SK-N-SH (cell line): ENCODE results near the gene NR0B2. TPM values are rescaled to one million over a fixed set of nuclear protein-coding genes. Genes with fewer than 3 reads are reported as not detected.

Source experiments
- CTCF ChIA-PET: fragments of 300-600, 350-600 bp; formaldehyde crosslinking; extraction: SDS; loops from one replicate; lab custom pipeline; 2021; lab: Yijun Ruan, JAX
- POLR2A ChIA-PET: fragments of 350-600 bp; sonication (Branson Sonifier 250); formaldehyde crosslinking; extraction: SDS; loops from one replicate; lab custom pipeline; 2020; ENCODE audit warnings: antibody characterized with exemption, inconsistent platforms; lab: Yijun Ruan, JAX
- DNase-seq: peaks from one replicate; pipeline ENCODE4 v3.0.0; 2012
- H2AFZ ChIP-seq: fragments of 200-600 bp; sonication (generic); 2 replicates; pipeline ENCODE4 v1.8.1; 2016; ENCODE audit warnings: antibody characterized with exemption, mild to moderate bottlenecking, low read depth
- H3F3A ChIP-seq: fragments of 200-600 bp; sonication (generic); replicated peaks from 2 replicates; pipeline ENCODE3; 2016; ENCODE audit warnings: antibody characterized with exemption, mild to moderate bottlenecking; ENCODE audit not compliant: insufficient read depth
- H3K27ac ChIP-seq, 2 experiments: fragments of 200-500 bp in 1 of 2; fragments of 200-600 bp in 1 of 2; sonication (Bioruptor generic) in 1 of 2; sonication (generic), shearing (Covaris generic) in 1 of 2; 2 replicates each; pipeline versions ENCODE4 v1.5.1 to v1.6.1; 2014 to 2016; ENCODE audit warnings: low read depth in 2 of 2, inconsistent platforms in 1 of 2, low read length in 1 of 2, mild to moderate bottlenecking in 1 of 2, mixed read lengths in 1 of 2
- H3K27me3 ChIP-seq: fragments of 200-600 bp; sonication (generic), shearing (Covaris generic); 2 replicates; pipeline ENCODE4 v1.6.1; 2016; ENCODE audit warnings: mixed run types; ENCODE audit not compliant: insufficient read depth
- H3K36me3 ChIP-seq, 2 experiments: fragments of 200-500 bp in 1 of 2; fragments of 200-600 bp in 1 of 2; sonication (Bioruptor generic) in 1 of 2; sonication (generic) in 1 of 2; replicated peaks in 1 of 2; 2 replicates each; pipeline versions ENCODE3 to v1.5.1; 2014 to 2016; ENCODE audit warnings: low read length in 1 of 2, mild to moderate bottlenecking in 1 of 2; ENCODE audit not compliant: insufficient read depth in 2 of 2, control insufficient read depth in 1 of 2
- H3K4me1 ChIP-seq, 2 experiments: fragments of 200-500 bp in 1 of 2; fragments of 200-600 bp in 1 of 2; sonication (Bioruptor generic) in 1 of 2; sonication (generic), shearing (Covaris generic) in 1 of 2; 2 replicates each; pipeline versions ENCODE4 v1.5.1 to v1.6.1; 2014 to 2016; ENCODE audit warnings: low read depth in 1 of 2, low read length in 1 of 2, mixed run types in 1 of 2; ENCODE audit not compliant: insufficient read depth in 2 of 2, control insufficient read depth in 1 of 2
- H3K4me2 ChIP-seq: fragments of 200-600 bp; sonication (generic), shearing (Covaris generic); 2 replicates; pipeline ENCODE4 v1.6.1; 2017; ENCODE audit warnings: mixed run types
- H3K4me3 ChIP-seq, 2 experiments: fragments of 200-500 bp in 1 of 2; fragments of 200-600 bp in 1 of 2; sonication (Bioruptor generic) in 1 of 2; sonication (generic), shearing (Covaris generic) in 1 of 2; 2 replicates each; pipeline versions ENCODE4 v1.5.1 to v1.8.1; 2014 to 2016; ENCODE audit warnings: low read depth in 2 of 2, inconsistent platforms in 1 of 2, low read length in 1 of 2, mild to moderate bottlenecking in 1 of 2, mixed read lengths in 1 of 2, moderate library complexity in 1 of 2
- H3K79me2 ChIP-seq: fragments of 200-600 bp; sonication (generic); 2 replicates; pipeline ENCODE4 v1.8.1; 2017; ENCODE audit warnings: mild to moderate bottlenecking; ENCODE audit not compliant: insufficient read depth
- H3K9ac ChIP-seq: fragments of 200-600 bp; sonication (generic); 2 replicates; pipeline ENCODE4 v1.6.1; 2017; ENCODE audit warnings: mixed run types
- H3K9me2 ChIP-seq: fragments of 200-600 bp; sonication (generic); 2 replicates; pipeline ENCODE4 v1.6.1; 2017; ENCODE audit warnings: mixed run types
- H3K9me3 ChIP-seq: fragments of 200-600 bp; sonication (generic); 2 replicates; pipeline ENCODE4 v1.6.1; 2017; ENCODE audit warnings: mixed run types, mild to moderate bottlenecking, moderate library complexity
- H4K20me1 ChIP-seq: fragments of 200-600 bp; sonication (generic); 2 replicates; pipeline ENCODE4 v1.6.1; 2017; ENCODE audit warnings: mild to moderate bottlenecking, mixed run types; ENCODE audit not compliant: insufficient read depth
- CHD2 ChIP-seq: fragments of 150-350 bp; IDR thresholded peaks from 2 replicates; pipeline ENCODE4 v1.6.1; 2018; ENCODE audit warnings: low read length; ENCODE audit not compliant: partially characterized antibody
- FOSL2 ChIP-seq: IDR thresholded peaks from 2 replicates; pipeline ENCODE4 v1.4.0; 2012; ENCODE audit warnings: low read depth, mild to moderate bottlenecking, moderate library complexity, borderline replicate concordance
- FOXJ3 ChIP-seq: sonication (generic); formaldehyde crosslinking; IDR thresholded peaks from 2 replicates; pipeline ENCODE4 v1.5.1; 2020; ENCODE audit warnings: mild to moderate bottlenecking, missing genetic modification reagents
- FOXM1 ChIP-seq: IDR thresholded peaks from 2 replicates; pipeline ENCODE4 v1.4.0; 2012; ENCODE audit warnings: low read depth, mild to moderate bottlenecking
- MAX ChIP-seq: IDR thresholded peaks from 2 replicates; pipeline ENCODE4 v1.4.0; 2012; ENCODE audit warnings: low read depth
- NFIC ChIP-seq: IDR thresholded peaks from 2 replicates; pipeline ENCODE4 v1.4.0; 2012; ENCODE audit warnings: borderline replicate concordance
- NRF1 ChIP-seq: IDR thresholded peaks from 2 replicates; pipeline ENCODE4 v1.6.1; 2012; ENCODE audit warnings: low read depth, mild to moderate bottlenecking, low read length
- POLR2AphosphoS5 ChIP-seq: IDR thresholded peaks from 2 replicates; pipeline ENCODE4 v1.6.1; 2012; ENCODE audit warnings: low read depth, low read length
- REST ChIP-seq: IDR thresholded peaks from 2 replicates; pipeline ENCODE4 v1.6.1; 2012; ENCODE audit warnings: mild to moderate bottlenecking, low read depth, low read length, moderate library complexity
- RFX5 ChIP-seq: IDR thresholded peaks from 2 replicates; pipeline ENCODE4 v1.6.1; 2012; ENCODE audit warnings: mild to moderate bottlenecking, improper control_type of control experiment, low read length
- USF2 ChIP-seq: fragments of 150-350 bp; IDR thresholded peaks from 2 replicates; pipeline ENCODE4 v1.6.1; 2017; ENCODE audit warnings: antibody characterized with exemption, low read length, low read depth, borderline replicate concordance
- WGBS: methylation state at CpG from one replicate; pipeline ENCODE4 v1.1.6; 2017; ENCODE audit warnings: low lambda C conversion rate; 5-methylcytosine and 5-hydroxymethylcytosine counted together
- polyA plus RNA-seq, 3 experiments: library from polyadenylated mRNA; depleted of rRNA; stranded (reverse); fragments of >200 nt; gene quantifications; 2 replicates each; pipeline ENCODE4 v1.2.3, GENCODE V29; 2012

NR0B2 gene
- polyA plus RNA-seq, 1 of the 3 experiments (the other 2 are of a cell fraction): not detected

- TF ChIP-seq POLR2AphosphoS5: no peak
- no peak for TF ChIP-seq CHD2
- no peak for TF ChIP-seq NRF1
- no peak for TF ChIP-seq FOXJ3 (CRISPR knock-in tag)
Observed at GRCh38 chr1:26941311-26941710, 27.5 kb upstream of the NR0B2 start (continued).

GRCh38 chr1:26938659-26939025 is 24.9 kb upstream of the NR0B2 start:
- CTCF ChIA-PET: no interaction called here
- 83% methylated on average over 1 of the region's 2 CpGs for WGBS

More at GRCh38 chr1:26938659-26939025, 24.9 kb upstream of the NR0B2 start:
- H3K4me2 ChIP-seq: no peak overlapping the region
- POLR2A ChIA-PET: interaction anchor here (0.5 to 0.6 kb wide), 2 partner anchors 13 to 1609 kb away, joined by 3 read pairs; no protein-coding TSS in a partner anchor
- peaks cover 71% of the 10 kb centered on the region for H3K79me2 ChIP-seq
- no peak overlapping the region for H3K4me3 ChIP-seq
- no peaks in the 10 kb centered on the region for H3K9me2 ChIP-seq
- no peak for DNase-seq
- no peaks in the 10 kb centered on the region for H3K9me3 ChIP-seq
- H3K27ac ChIP-seq: no peak overlapping the region
- H3K27me3 ChIP-seq: no peaks in the 10 kb centered on the region
- H4K20me1 ChIP-seq: peaks cover 18% of the 10 kb centered on the region; the same call in 1 of the 2 replicates
- H3K36me3 ChIP-seq: peaks cover 15 to 35% of the 10 kb centered on the region in 2 experiments
- no peak for TF ChIP-seq REST
- TF ChIP-seq MAX: no peak
- no peak for TF ChIP-seq NFIC
- no peak for TF ChIP-seq FOXJ3 (CRISPR knock-in tag)
- no peak for TF ChIP-seq FOXM1
- no peak for TF ChIP-seq RFX5
- TF ChIP-seq USF2: no peak
- TF ChIP-seq FOSL2: no peak
- no peaks in the 10 kb centered on the region for H3K4me1 ChIP-seq
- H3F3A ChIP-seq: peaks cover 5% of the 10 kb centered on the region
- H3K9ac ChIP-seq: no peak overlapping the region
- H2AFZ ChIP-seq: no peak overlapping the region
